T-helper 1 cell treated with Interleukin-12 subunit alpha and Interleukin-12 subunit beta and Interleukin-4 antibody, amounts not matched to agents 30 μg/mL and 1 μg/mL, for 36 hours (primary cell): ENCODE measurements around the gene HPCAL1.

ENCODE experiments used
- H3K27ac Mint-ChIP-seq: one replicate; pipeline ENCODE4 v1.8.0; 2021; ENCODE audit warnings: mild to moderate bottlenecking, mixed read lengths
- H3K27me3 Mint-ChIP-seq: one replicate; pipeline ENCODE4 v1.8.0; 2021; ENCODE audit warnings: low read depth, mixed read lengths
- H3K36me3 Mint-ChIP-seq: one replicate; pipeline ENCODE4 v1.8.0; 2021; ENCODE audit warnings: low read depth, mixed read lengths
- H3K4me1 Mint-ChIP-seq: one replicate; pipeline ENCODE4 v1.8.0; 2021; ENCODE audit warnings: low read depth, mixed read lengths
- H3K4me3 Mint-ChIP-seq: one replicate; pipeline ENCODE4 v1.8.0; 2021; ENCODE audit warnings: mild to moderate bottlenecking, moderate library complexity, mixed read lengths
- H3K9me3 Mint-ChIP-seq: one replicate; pipeline ENCODE4 v1.8.0; 2021; ENCODE audit warnings: mixed read lengths

The HPCAL1 gene

GRCh38 chr2:10335046-10335840 lies 32.5 kb downstream of the HPCAL1 start:
- no peaks in the 10 kb centered on the region for H3K27me3 Mint-ChIP-seq
- H3K9me3 Mint-ChIP-seq = peaks cover 10% of the 10 kb centered on the region
- H3K27ac Mint-ChIP-seq = no peak overlapping the region
- no peak overlapping the region for H3K4me3 Mint-ChIP-seq
- H3K4me1 Mint-ChIP-seq = peaks cover 34% of the 10 kb centered on the region
- peaks cover 17% of the 10 kb centered on the region for H3K36me3 Mint-ChIP-seq

GRCh38 chr2:10336283-10336682 lies 33.6 kb downstream of the HPCAL1 start:
- peaks cover 17% of the 10 kb centered on the region for H3K36me3 Mint-ChIP-seq
- no peak overlapping the region for H3K4me3 Mint-ChIP-seq
- no peak overlapping the region for H3K27ac Mint-ChIP-seq
- peaks cover 10% of the 10 kb centered on the region for H3K9me3 Mint-ChIP-seq
- H3K27me3 Mint-ChIP-seq = no peaks in the 10 kb centered on the region
- peaks cover 24% of the 10 kb centered on the region for H3K4me1 Mint-ChIP-seq

DNA sequence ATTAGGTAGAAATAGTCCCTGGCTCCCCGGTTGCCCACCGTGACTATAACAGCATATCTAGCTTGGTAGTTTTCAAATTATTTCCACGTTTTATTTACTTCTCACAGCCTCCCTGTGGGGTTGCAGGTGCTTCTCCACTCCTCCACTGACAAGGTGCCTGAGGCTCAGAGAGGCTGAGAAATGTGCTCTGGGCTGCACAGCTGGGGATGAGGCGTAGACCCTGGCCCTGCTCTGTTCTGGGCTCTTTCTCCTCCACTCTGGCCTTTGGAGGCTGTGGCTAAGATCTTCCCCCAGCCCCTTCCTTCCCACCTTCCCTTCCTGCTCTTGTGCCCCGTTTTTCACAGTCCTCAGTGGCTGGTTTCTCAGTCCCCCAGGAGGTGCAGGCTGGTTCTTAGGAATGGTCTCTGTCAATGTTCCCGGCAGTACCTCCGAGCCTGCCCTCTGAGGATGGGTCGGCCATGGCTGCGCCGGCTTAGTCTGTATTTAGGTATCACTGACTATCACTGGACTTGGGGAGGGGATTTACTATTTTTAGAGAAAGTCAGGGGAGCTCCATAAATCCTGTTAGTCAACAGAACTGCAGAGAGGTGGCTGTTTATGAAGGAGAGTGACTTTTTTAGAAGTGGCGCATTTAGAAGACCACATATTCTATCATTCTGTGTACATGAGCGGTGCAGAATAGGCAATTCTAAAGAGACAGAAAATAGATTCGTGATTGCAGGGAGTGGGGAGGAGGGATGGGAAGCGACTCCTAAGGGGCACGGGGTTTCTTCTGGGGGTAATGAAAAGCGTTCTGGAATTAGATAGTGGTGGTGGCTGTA lies 35.0 kb downstream of the HPCAL1 start:
- H3K27ac Mint-ChIP-seq = no peak overlapping the region
- no peaks in the 10 kb centered on the region for H3K27me3 Mint-ChIP-seq
- no peak overlapping the region for H3K4me3 Mint-ChIP-seq
- H3K4me1 Mint-ChIP-seq = peaks cover 13% of the 10 kb centered on the region
- peaks cover 17% of the 10 kb centered on the region for H3K36me3 Mint-ChIP-seq
- peaks cover 10% of the 10 kb centered on the region for H3K9me3 Mint-ChIP-seq

- Mint-ChIP-seq H3K9me3 (peaks cover 10% of the 10 kb centered on the region), H3K27ac (no peak overlapping the region), H3K4me3 (no peak overlapping the region), H3K27me3 (no peaks in the 10 kb centered on the region), H3K36me3 (peaks cover 16% of the 10 kb centered on the region), H3K4me1 (peaks cover 10% of the 10 kb centered on the region)
Measured at GRCh38 chr2:10338270-10339188, 35.8 kb downstream of the HPCAL1 start.

- Mint-ChIP-seq H3K4me3 (no peak overlapping the region), H3K36me3 (peaks cover 11% of the 10 kb centered on the region), H3K9me3 (peaks cover 8% of the 10 kb centered on the region), H3K27me3 (no peaks in the 10 kb centered on the region), H3K4me1 (peaks cover 17% of the 10 kb centered on the region), H3K27ac (no peak overlapping the region)
Measured at GRCh38 chr2:10339647-10340592, 37.2 kb downstream of the HPCAL1 start.

- H3K27me3 Mint-ChIP-seq = no peaks in the 10 kb centered on the region
- peaks cover 18% of the 10 kb centered on the region for H3K4me1 Mint-ChIP-seq
- H3K4me3 Mint-ChIP-seq = no peak overlapping the region
- peaks cover 6% of the 10 kb centered on the region for H3K36me3 Mint-ChIP-seq
- H3K27ac Mint-ChIP-seq = no peak overlapping the region
- H3K9me3 Mint-ChIP-seq = peaks cover 2% of the 10 kb centered on the region
Measured at GRCh38 chr2:10340593-10340975, 37.9 kb downstream of the HPCAL1 start.

DNA sequence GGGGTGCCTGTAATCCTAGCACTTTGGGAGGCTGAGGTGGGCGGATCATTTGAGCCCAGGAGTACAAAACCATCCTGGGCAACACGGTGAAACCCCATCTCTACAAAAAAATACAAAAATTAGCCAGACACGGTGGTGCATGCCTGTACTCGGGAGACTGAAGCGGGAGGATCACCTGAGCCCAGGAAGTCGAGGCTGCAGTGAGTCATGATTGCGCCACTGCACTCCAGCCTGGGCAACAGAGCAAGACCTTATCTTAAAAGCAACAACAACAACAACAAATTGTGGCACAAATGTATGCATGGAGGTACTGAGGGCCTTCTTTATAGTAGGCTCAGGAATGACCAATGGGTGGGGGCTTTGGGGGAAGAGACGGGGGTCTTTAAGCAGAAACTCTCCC lies 38.5 kb downstream of the HPCAL1 start:
- Mint-ChIP-seq H3K36me3 (peaks cover 5% of the 10 kb centered on the region), H3K4me1 (peaks cover 22% of the 10 kb centered on the region), H3K9me3 (no peaks in the 10 kb centered on the region), H3K27me3 (no peaks in the 10 kb centered on the region), H3K4me3 (no peak overlapping the region), H3K27ac (no peak overlapping the region)

DNA sequence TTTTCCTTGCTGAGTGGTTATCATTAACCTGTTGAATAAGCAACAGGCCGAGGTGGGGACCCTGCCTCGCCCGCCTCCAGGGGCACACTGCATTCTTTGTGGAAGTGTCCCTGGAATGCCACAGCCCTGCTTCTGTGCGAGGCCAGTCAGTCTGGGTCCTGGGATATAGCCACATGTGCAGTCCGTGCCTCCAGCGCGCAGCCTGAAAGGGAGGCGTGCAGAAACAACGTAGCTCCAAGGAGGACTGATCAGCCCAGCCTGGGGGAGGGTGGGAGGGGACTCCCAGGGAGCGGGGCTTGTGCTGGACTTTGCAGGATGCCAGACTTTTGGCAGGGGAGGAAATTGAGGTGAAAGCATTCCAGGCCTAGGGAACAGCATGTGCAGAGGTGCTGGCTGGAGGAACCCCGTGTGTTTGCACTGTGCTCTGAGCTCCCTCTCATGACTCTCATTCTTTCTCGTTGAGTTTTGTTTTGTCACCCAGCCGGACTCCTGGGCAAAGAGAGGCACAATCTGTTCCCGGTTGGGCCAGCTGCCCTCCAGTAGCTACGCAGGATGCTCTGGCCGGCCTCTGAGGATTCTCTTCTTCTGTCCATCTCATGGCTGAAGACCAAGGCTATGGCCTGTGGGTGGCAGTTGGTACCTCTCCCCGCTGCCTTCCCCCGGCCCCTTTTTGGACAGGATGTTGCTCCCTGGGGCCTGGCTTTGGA lies 39.7 kb downstream of the HPCAL1 start:
- H3K4me1 Mint-ChIP-seq = peaks cover 22% of the 10 kb centered on the region
- H3K4me3 Mint-ChIP-seq = no peak overlapping the region
- no peak overlapping the region for H3K27ac Mint-ChIP-seq
- no peaks in the 10 kb centered on the region for H3K9me3 Mint-ChIP-seq
- peaks cover 5% of the 10 kb centered on the region for H3K36me3 Mint-ChIP-seq
- no peaks in the 10 kb centered on the region for H3K27me3 Mint-ChIP-seq

DNA sequence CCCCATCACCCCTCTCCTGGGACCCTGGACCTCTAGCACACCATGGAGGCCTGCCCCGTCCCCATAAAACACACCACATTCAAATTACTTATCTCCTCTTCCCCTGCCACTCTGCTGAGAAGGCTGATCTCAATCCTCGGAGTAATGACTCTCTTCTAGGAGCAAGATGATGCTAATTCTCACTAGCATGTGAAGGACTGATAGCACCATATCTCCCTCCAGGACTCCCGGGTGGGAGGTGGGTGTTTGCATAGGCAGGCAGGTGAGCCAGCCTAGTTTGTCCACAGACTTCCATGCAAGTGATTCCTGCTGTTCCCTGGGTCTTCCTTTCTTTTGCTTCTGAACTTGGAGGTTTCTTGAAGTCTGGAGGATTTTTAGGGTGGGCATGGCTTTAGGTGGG lies 40.5 kb downstream of the HPCAL1 start:
- H3K4me3 Mint-ChIP-seq = no peak overlapping the region
- no peak overlapping the region for H3K27ac Mint-ChIP-seq
- H3K9me3 Mint-ChIP-seq = no peaks in the 10 kb centered on the region
- H3K36me3 Mint-ChIP-seq = no peaks in the 10 kb centered on the region
- no peaks in the 10 kb centered on the region for H3K27me3 Mint-ChIP-seq
- peaks cover 22% of the 10 kb centered on the region for H3K4me1 Mint-ChIP-seq

- no peak overlapping the region for H3K27ac Mint-ChIP-seq
- H3K4me3 Mint-ChIP-seq = no peak overlapping the region
- H3K9me3 Mint-ChIP-seq = no peaks in the 10 kb centered on the region
- no peaks in the 10 kb centered on the region for H3K36me3 Mint-ChIP-seq
- H3K4me1 Mint-ChIP-seq = peaks cover 20% of the 10 kb centered on the region
- no peaks in the 10 kb centered on the region for H3K27me3 Mint-ChIP-seq
Measured at GRCh38 chr2:10343658-10344057, 41.0 kb downstream of the HPCAL1 start.

DNA sequence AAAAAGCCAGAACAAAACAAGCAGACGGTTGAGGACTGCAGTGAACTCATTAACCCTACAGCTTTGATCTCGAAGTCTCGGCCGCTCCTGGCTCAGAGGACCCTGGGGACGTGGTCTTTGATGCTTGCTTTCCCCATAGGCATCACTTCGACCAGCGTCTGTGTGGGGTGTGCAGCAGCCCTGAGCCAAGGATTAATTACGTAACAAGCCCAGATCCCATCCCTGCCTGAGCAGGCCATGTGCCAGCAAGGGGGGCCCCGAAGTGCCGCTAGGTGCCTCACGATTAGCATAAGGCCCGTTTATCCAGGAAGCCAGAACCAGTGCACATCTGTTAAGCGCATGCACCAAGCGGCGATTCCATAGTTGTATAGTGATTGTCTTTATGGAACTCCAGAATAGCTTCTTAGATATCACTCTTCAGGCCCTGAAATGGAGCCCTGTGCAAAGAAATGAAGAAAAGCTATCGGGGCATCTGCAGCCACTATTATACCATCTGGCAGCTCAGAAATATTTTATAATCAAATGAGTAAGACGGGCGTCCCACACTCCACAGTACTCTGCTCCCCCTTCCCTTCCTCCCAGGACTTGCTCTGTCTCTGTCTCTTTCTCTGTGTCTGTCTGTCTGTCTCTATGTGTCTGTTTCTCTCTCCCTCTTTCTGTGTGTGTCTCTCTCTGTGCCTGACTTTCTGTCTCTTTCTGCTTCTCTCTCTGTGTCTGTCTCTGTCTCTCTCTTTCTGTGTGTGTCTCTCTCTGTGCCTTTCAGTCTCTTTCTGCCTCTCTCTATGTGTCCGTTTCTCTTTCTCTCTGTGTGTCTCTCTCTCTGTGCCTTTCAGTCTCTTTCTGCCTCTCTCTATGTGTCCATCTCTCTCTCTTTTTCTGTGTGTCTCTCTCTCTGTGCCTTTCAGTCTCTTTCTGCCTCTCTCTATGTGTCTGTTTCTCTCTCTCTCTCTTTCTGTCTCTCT lies 41.7 kb downstream of the HPCAL1 start:
- Mint-ChIP-seq H3K4me3 (no peak overlapping the region), H3K4me1 (peaks cover 20% of the 10 kb centered on the region), H3K27me3 (no peaks in the 10 kb centered on the region), H3K9me3 (no peaks in the 10 kb centered on the region), H3K36me3 (no peaks in the 10 kb centered on the region), H3K27ac (no peak overlapping the region)

GRCh38 chr2:10345126-10345525 lies 42.4 kb downstream of the HPCAL1 start:
- peaks cover 16% of the 10 kb centered on the region for H3K4me1 Mint-ChIP-seq
- no peak overlapping the region for H3K4me3 Mint-ChIP-seq
- H3K36me3 Mint-ChIP-seq = no peaks in the 10 kb centered on the region
- no peaks in the 10 kb centered on the region for H3K27me3 Mint-ChIP-seq
- H3K9me3 Mint-ChIP-seq = no peaks in the 10 kb centered on the region
- H3K27ac Mint-ChIP-seq = no peak overlapping the region
